GM18502 (cell line): ENCODE measurements around the gene CEP97.
"Not testable (repeated sequence)": the region's sequence is repeated elsewhere in the genome, so short reads cannot be mapped to it uniquely, and the experiment has no call there.

Experiments
- ATAC-seq: cut with Tn5 transposase; IDR thresholded peaks from one replicate; pipeline ENCODE4 v1.9.1; 2021; ENCODE audit warnings: mild to moderate bottlenecking; ENCODE audit not compliant: unreplicated experiment, poor library complexity

Gene CEP97, protein sequence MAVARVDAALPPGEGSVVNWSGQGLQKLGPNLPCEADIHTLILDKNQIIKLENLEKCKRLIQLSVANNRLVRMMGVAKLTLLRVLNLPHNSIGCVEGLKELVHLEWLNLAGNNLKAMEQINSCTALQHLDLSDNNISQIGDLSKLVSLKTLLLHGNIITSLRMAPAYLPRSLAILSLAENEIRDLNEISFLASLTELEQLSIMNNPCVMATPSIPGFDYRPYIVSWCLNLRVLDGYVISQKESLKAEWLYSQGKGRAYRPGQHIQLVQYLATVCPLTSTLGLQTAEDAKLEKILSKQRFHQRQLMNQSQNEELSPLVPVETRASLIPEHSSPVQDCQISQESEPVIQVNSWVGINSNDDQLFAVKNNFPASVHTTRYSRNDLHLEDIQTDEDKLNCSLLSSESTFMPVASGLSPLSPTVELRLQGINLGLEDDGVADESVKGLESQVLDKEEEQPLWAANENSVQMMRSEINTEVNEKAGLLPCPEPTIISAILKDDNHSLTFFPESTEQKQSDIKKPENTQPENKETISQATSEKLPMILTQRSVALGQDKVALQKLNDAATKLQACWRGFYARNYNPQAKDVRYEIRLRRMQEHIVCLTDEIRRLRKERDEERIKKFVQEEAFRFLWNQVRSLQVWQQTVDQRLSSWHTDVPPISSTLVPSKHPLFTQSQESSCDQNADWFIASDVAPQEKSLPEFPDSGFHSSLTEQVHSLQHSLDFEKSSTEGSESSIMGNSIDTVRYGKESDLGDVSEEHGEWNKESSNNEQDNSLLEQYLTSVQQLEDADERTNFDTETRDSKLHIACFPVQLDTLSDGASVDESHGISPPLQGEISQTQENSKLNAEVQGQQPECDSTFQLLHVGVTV

DNA sequence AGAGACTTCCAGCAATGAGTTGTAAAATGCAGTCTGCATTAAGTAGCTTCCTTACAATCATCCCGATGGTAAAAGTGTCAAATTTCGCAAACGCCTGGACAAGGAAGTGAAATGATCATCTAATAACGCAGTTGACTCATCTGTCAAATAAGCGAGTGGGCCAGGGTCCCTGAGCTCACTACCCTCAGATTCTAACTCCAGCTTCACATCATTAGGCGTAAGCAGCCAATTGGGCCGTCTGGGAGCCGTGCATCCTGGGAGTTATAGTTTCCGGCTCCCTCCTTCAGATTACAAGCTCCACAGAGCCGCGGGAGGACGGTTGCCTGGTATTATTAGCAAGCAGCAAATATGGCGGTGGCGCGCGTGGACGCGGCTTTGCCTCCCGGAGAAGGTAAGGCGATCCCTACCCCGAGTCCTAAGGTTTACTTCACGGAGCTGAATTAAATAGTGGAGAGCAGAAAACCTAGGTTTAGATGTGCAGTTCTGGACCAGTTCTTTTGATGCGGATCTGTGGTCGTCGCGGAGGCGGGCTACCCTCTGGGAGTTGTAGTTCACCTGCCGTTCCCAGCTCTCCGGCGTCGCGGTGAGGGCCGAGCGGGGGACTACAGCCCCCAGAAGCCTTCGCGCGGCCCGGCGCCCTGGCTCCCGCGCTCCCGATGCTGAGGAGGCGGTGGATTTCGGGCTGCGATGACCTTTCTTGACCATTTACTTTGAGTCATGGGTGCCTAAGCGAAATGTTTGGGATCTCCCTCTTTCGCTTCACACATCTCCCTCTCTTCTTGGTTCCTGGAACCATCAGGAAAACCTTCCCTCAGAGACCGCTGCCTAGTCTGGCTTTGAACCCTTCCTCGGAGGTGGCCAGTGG is at the start of gene CEP97:
TSS of gene CEP97 (plus strand) at position 286 of the 865 bp plus-strand sequence. CDS start at position 349, 63 bp downstream.
- peak; percentile 90 for ATAC-seq

DNA sequence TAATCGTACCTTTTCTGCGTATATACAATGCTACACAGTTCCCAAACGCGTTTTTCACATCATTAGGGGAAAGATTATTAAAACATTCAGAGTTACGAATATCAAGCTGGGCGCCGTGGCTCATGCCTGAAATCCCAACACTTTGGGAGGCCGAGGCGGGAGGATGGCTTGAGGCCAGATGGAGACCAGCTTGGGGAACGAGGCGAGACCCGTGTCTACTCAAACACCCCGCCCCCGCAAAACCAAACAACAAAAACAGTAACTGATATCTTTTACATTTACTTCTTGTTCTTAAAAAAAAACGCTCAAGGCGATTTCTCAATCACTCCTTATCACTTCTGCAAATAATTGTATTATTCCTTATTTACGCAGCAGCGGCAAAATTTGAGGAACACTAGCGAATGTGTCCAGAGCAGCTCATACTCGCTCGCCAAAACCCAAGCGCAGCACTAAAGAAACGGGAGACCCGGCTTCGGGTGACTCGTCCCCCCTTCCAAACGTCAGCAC is 48.7 kb upstream of the CEP97 start:
- ATAC-seq, result no peak

DNA sequence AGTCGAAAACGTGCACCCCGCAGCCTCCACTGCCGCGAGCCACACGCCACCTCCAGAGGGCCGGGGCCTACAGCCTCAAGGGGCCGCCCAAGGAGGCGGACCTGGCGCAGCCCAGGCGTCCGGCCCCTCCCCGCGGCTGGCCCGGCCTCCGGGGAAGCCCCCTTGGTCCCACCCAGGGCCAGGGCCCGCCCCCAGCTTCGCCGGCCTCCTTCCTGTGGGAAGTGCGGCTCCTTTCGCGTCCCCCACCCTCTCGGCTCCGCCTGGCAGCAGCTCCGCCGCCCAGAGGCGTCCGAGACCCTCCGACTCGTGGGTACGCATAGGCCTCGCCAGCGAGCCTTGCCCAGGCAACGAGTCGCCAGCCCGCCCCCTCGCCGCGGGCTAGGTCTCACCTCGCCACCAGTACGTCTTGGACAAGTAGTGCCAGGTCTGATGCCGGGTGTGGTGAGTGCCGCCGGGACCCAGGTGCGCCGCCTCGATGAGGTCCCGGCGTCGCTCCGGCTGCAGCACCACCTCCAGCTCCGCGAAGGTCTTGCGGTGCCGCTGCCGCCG is 48.1 kb upstream of the CEP97 start:
- ATAC-seq, result peak; percentile 85

DNA sequence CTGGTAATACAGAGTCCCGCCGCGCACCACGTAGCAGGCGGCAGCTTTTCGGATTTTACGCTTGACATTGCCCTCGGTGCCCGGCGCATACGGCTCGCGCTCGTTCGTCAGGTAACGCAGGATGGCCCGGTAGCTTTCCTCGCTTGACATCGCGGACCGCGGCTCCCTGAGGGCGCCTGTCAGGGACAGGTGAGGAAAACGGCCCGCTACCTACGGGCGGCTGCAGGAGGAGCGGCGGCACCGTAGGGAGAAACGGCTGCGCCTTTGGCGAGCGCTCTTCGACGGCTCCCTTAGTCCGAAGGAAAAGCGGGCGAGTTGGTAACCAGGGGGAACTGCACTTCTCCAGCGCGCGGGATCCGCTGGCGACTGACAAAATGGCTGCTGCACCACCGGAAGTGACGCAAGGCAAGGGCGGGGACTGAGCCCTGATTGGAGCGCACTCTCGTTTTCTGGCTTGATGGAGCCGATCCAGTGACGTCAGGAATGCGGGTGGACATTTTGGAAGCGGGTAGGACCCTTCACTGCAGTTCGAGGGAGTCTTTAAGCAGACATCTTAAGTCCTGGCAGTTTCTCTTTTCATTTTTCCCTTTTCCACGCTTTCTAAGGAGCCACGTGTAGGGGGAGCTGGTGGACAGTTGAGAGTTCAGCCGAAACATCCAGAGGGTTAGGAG is 47.5 kb upstream of the CEP97 start, which contains the start of gene ZBTB11:
TSS of gene ZBTB11 (minus strand) at position 368 of the 671 bp plus-strand sequence. CDS start at position 150, 218 bp downstream.
- peak; percentile 73 for ATAC-seq

DNA sequence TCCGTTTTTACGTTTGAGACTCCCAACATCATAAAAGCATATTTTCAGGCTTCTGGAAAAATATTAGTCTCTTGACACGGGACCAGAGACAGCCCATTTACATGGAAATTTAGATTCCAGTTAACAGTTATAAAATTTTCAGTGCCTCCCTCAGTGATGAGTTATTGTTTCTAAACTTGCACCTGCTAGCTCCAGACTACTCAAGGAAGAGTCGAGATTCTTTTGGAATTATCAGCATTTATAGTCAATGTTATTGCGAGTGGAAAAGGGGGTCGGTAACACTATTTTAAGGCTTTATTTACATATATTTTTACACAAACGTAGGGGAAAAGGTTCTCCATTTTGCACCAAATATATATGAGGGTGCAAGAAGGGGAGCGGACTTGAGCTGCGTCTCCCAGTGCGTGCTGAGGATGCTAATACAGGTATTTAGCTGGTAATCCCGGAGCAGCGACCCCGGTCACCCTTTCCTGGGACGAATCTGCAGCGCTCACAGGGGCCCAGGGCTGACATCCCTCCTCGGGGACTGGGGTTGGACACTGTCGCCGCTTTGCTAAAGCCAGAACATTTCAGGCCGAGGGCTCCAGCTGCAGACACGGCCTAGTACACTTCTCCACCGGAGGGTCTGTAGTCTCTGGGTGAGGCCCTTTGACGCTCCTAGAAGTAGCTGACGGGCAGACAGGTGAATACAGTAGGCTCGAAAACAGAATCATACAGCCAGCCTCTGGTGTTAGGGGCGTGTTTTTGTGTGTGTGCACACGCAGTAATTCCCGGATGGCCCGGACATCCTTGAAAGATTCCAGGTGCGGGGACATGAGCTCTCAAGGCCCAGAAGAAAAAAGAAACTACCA is 46.8 kb upstream of the CEP97 start:
- no peak for ATAC-seq

DNA sequence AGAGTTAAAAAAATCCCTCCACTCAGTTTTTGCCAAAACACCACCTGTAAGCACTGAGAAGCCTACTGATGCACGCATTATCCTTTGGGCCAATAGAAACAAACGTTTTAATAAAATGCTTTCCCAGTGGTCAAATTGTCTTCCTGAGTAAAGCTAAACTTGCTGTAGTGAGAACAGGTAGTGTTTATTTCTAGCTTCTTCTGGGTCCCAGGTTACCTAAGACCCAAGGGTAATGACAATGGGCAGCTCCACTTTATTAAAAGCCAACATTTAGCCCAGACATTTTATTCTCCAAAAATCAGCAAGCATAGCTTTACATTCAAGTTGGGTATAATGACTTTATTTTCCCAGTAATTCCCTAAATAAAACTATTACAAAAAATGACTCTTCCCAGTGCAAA is 45.6 kb upstream of the CEP97 start:
- not testable (repeated sequence) for ATAC-seq

DNA sequence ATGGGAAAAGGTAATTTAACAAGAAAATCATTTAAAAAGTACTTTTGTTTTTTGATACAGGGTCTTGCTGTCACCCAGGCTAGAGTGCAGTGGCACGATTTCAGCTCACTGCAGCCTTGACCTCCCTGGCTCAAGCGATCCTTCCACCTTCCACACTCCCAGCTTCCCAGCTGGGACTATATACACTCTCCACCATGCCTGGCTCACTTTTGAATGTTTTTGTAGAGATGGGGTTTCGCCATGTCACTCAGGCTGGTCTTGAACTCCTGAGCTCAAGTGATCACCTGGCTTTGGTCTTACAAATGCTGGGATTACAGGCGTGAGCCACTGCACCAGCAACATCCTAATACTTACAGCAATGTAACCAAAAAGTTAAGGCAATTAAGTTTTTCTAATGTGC is 43.9 kb upstream of the CEP97 start:
- no peak for ATAC-seq

DNA sequence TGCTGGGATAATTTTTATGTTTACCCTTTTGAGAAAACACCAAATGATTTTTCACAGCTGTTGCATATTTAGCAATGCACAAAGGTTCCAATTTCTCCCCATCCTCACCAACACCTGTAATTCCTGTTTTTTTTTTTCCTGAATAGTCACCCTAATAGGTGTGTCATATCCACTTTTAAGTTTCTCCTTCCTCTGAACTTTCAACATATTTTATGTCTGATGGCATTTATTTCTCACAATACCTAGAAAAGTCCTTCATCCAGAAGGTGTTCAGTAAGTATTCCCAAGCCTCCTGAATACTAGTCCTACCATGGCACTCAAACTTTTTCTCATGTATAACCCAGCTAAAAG is 39.4 kb upstream of the CEP97 start:
- ATAC-seq, result no peak

DNA sequence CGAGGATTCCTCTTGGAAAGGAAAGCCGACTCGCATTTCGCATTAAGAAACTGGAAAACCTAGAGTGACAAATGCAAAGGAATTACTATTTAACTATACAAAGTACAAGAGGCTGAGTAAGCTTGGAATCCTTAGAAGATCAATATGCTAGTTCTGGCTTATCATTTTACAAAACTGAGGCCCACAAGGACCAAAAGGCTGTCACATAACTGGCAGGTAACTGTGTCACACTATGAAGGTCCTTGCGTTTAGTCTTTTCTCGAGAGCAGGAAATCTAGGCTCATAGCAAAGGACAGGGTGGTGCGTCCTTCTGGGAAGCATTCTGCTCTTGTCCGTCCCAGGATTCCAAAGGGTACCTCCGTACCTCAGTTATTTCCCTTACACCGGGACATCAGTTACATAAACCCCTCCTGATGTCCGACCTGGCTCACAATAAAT is 38.5 kb upstream of the CEP97 start:
- ATAC-seq, result peak; percentile 16

DNA sequence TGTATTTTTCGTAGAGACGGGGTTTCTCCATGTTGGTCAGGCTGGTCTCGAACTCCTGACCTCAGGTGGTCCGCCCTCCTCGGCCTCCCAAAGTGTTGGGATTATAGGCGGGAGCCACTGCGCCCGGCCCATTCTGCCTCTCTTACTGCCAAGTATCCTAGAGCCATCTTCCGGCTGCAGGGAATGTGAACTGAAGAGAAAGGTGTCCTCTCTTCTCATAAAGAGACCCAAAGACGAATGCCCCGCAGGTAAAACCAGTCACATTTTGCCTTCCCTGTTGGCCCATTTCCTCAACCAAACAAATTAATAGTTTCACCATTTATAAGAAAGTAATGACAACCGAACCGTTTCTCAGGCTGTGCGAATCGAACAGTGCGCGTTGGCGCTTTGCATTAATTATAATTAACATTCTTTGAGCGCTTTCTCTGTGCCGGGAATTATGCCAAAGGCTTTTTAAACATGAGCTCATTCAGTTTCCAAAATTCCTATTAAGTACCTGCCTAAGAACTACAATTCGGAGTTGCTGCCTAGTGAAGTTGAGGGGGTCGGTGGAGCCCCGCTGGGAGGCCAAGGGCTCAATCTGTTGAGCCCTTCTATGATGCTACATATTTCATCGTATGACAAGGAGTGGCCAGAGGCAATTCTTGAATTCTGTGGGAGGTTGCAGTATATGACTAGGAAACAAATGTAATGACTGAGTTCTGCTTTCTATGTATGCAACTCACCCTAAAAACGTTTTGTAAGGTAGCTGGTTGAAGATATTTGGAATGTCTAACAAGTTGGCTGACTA is 37.1 kb upstream of the CEP97 start:
- no peak for ATAC-seq

DNA sequence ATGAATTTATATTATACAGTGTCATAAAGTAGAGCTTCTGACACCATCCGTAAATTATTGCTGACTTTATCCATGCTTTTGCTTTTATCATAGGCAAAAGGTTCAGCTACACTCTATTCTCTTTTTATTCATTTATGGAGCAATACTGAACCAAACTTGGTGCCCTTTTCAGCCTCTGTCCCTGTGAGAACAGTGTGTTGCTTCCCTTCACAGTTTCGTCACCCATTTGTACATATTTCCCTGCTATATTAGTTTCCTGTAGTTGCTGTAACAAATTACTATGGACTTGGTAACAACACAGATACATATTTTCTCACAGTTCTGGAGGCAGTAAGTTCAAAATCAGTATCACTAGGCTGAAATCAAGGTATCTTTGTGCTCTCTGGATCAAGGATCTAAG is 35.1 kb upstream of the CEP97 start:
- no peak for ATAC-seq

DNA sequence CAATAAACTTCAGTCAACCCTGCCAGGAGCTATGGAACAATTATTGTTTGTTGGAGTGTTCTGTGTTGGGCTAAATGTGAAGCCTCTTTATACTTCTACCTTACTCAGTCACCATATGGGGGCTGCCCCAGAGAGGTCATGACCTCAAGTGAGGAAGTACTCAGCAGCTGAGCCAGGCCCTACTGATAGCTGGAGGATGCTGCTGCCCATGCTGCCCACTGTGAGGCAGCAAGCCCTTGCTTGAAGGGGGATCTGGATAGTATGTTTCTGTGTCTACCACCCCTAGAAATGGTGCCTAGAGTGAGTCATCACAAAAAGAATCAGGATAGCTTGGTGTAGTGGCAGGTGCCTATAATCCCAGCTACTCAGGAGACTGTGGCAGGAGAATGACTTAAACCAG is 33.4 kb upstream of the CEP97 start:
- ATAC-seq, result peak; percentile 38

DNA sequence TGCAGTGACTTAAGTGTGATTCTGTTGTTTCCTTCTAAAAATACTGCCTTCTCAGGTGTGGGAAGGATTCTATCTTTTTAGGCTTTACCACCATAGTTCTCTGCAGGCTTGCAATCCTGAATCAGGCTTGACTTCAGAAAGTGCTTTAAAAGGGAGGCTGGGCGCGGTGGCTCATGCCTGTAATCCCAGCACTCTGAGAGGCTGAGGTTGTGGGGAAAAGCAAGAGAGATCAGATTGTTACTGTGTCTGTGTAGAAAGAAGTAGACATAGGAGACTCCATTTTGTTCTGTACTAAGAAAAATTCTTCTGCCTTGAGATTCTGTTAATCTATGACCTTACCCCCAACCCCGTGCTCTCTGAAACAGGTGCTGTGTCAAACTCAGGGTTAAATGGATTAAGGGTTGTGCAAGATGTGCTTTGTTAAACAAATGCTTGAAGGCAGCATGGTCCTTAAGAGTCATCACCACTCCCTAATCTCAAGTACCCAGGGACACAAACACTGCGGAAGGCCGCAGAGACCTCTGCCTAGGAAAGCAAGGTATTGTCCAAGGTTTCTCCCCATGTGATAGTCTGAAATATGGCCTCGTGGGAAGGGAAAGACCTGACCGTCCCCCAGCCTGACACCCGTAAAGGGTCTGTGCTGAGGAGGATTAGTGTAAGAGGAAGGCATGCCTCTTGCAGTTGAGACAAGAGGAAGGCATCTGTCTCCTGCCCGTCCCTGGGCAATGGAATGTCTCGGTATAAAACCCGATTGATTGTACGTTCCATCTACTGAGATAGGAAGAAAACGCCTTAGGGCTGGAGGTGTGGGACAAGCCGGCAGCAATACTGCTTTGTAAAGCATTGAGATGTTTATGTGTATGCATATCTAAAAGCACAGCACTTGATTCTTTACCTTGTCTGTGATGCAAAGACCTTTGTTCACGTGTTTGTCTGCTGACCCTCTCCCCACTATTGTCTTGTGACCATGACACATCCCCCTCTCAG is 32.4 kb upstream of the CEP97 start:
- ATAC-seq, result not testable (repeated sequence)

DNA sequence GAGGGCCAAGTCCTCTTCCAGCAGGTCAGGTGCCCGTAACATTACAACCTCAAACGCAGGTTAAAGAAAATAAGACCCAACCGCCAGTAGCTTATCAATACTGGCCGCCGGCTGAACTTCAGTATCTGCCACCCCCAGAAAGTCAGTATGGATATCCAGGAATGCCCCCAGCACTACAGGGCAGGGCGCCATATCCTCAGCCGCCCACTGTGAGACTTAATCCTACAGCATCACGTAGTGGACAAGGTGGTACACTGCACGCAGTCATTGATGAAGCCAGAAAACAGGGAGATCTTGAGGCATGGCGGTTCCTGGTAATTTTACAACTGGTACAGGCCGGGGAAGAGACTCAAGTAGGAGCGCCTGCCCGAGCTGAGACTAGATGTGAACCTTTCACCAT is 30.9 kb upstream of the CEP97 start:
- ATAC-seq, result peak; percentile 84

DNA sequence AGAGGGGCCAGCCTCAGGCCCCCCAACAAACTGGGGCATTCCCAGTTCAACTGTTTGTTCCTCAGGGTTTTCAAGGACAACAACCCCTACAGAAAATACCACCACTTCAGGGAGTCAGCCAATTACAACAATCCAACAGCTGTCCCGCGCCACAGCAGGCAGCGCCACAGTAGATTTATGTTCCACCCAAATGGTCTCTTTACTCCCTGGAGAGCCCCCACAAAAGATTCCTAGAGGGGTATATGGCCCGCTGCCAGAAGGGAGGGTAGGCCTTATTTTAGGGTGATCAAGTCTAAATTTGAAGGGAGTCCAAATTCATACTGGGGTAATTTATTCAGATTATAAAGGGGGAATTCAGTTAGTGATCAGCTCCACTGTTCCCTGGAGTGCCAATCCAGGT is 29.6 kb upstream of the CEP97 start:
- not testable (repeated sequence) for ATAC-seq

DNA sequence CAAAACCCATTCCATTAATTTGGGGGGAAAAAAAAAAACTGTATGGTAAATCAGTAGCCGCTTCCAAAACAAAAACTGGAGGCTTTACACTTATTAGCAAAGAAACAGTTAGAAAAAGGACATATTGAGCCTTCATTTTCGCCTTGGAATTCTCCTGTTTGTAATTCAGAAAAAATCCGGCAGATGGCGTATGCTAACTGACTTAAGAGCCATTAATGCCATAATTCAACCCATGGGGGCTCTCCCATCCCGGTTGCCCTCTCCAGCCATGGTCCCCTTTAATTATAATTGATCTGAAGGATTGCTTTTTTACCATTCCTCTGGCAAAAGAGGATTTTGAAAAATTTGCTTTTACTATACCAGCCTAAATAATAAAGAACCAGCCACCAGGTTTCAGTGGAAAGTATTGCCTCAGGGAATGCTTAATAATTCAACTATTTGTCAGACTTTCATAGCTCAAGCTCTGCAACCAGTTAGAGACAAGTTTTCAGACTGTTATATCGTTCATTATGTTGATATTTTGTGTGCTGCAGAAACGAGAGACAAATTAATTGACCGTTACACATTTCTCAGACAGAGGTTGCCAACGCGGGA is 28.5 kb upstream of the CEP97 start:
- ATAC-seq, result no peak
